IMR-90 (cell line): Measurements from ENCODE around the gene HPSE2. TPM values are rescaled to one million over a fixed set of nuclear protein-coding genes. Genes with fewer than 3 reads are reported as not detected.

Experiments used
- ATAC-seq: fragments of 200-7000 bp; cut with Tn5 transposase; 2 replicates; pipeline ENCODE4 v1.9.1; 2020; ENCODE audit warnings: low read depth, mild to moderate bottlenecking, moderate library complexity
- BruUV-seq: library from RNA; stranded (reverse); fragments of 400-500 nt; replicated peaks from 2 replicates; lab custom pipeline; 2021; lab: Mats Ljungman, UMichigan
- CTCF ChIA-PET: fragments of 300-600 bp; formaldehyde crosslinking; extraction: SDS; loops from one replicate; lab custom pipeline; 2021; ENCODE audit warnings: antibody characterized with exemption; lab: Yijun Ruan, JAX
- POLR2A ChIA-PET: fragments of 300-600 bp; sonication (Branson Sonifier 250); formaldehyde crosslinking; loops from one replicate; lab custom pipeline; 2022; ENCODE audit warnings: antibody characterized with exemption; ENCODE audit not compliant: unreplicated experiment; lab: Charles Lee
- DNase-seq: peaks from one replicate; pipeline ENCODE4 v3.0.0; 2013
- H2AFZ ChIP-seq: replicated peaks from 2 replicates; pipeline ENCODE3; 2013; ENCODE audit warnings: low read length, mild to moderate bottlenecking; ENCODE audit not compliant: poor library complexity
- H2AK5ac ChIP-seq: 2 replicates; pipeline ENCODE4 v1.6.1; 2013; ENCODE audit warnings: low read depth, low read length, inconsistent platforms
- H2AK9ac ChIP-seq: replicated peaks from 2 replicates; pipeline ENCODE3; 2013; ENCODE audit warnings: mild to moderate bottlenecking, low read depth, low read length, moderate library complexity; ENCODE audit not compliant: poor library complexity
- H2BK120ac ChIP-seq: 2 replicates; pipeline ENCODE4 v1.6.1; 2013; ENCODE audit warnings: low read depth, low read length, inconsistent platforms
- H2BK15ac ChIP-seq: 3 replicates; pipeline ENCODE4 v1.6.1; 2013; ENCODE audit warnings: low read depth, low read length, inconsistent platforms
- H2BK20ac ChIP-seq: 2 replicates; pipeline ENCODE4 v1.6.1; 2013; ENCODE audit warnings: low read depth, mild to moderate bottlenecking, inconsistent platforms, low read length, moderate library complexity
- H2BK5ac ChIP-seq: 2 replicates; pipeline ENCODE4 v1.6.1; 2013; ENCODE audit warnings: mild to moderate bottlenecking, low read depth, low read length, inconsistent platforms; ENCODE audit not compliant: poor library complexity, severe bottlenecking
- H3K14ac ChIP-seq: replicated peaks from 2 replicates; pipeline ENCODE4 v1.6.1; 2013; ENCODE audit warnings: low read depth, low read length, inconsistent platforms
- H3K18ac ChIP-seq: 2 replicates; pipeline ENCODE4 v1.6.1; 2013; ENCODE audit warnings: low read depth, low read length, control low read depth
- H3K23ac ChIP-seq: 2 replicates; pipeline ENCODE4 v1.6.1; 2013; ENCODE audit warnings: low read depth, low read length, inconsistent platforms
- H3K27ac ChIP-seq: 2 replicates; pipeline ENCODE4 v1.5.1; 2013; ENCODE audit warnings: mild to moderate bottlenecking, control low read depth, low read length; ENCODE audit not compliant: insufficient read depth
- H3K27me3 ChIP-seq: 2 replicates; pipeline ENCODE4 v1.6.1; 2013; ENCODE audit warnings: low read length; ENCODE audit not compliant: control insufficient read depth, insufficient read depth
- H3K36me3 ChIP-seq: 2 replicates; pipeline ENCODE4 v1.6.1; 2013; ENCODE audit warnings: low read length, mixed read lengths; ENCODE audit not compliant: control insufficient read depth, insufficient read depth
- H3K4ac ChIP-seq: 2 replicates; pipeline ENCODE4 v1.6.1; 2013; ENCODE audit warnings: low read depth, low read length, inconsistent platforms
- H3K4me1 ChIP-seq: 2 replicates; pipeline ENCODE4 v1.6.1; 2013; ENCODE audit warnings: low read length, mixed read lengths; ENCODE audit not compliant: control insufficient read depth, insufficient read depth
- H3K4me2 ChIP-seq: 2 replicates; pipeline ENCODE4 v1.6.1; 2013; ENCODE audit warnings: low read depth, mild to moderate bottlenecking, control low read depth, low read length, moderate library complexity
- H3K4me3 ChIP-seq: 2 replicates; pipeline ENCODE4 v1.5.1; 2013; ENCODE audit warnings: low read depth, mild to moderate bottlenecking, control low read depth, low read length, moderate library complexity; ENCODE audit not compliant: insufficient read depth
- H3K56ac ChIP-seq: 2 replicates; pipeline ENCODE4 v1.6.1; 2013; ENCODE audit warnings: low read length, inconsistent platforms; ENCODE audit not compliant: insufficient read depth; ENCODE audit errors: extremely low read depth
- H3K79me1 ChIP-seq, 2 experiments: 2 replicates each; pipeline ENCODE4 v1.6.1; 2013; ENCODE audit warnings: low read length in 2 of 2, inconsistent platforms in 1 of 2, low read depth in 1 of 2
- H3K9ac ChIP-seq: 2 replicates; pipeline ENCODE4 v1.6.1; 2013; ENCODE audit warnings: low read depth, low read length, control low read depth
- H3K9me1 ChIP-seq: 2 replicates; pipeline ENCODE4 v1.6.1; 2013; ENCODE audit warnings: low read length, inconsistent platforms; ENCODE audit not compliant: insufficient read depth
- H3K9me3 ChIP-seq: 2 replicates; pipeline ENCODE4 v1.6.1; 2013; ENCODE audit warnings: low read length; ENCODE audit not compliant: control insufficient read depth, insufficient read depth
- H4K20me1 ChIP-seq: 2 replicates; pipeline ENCODE4 v1.6.1; 2013; ENCODE audit warnings: low read length, inconsistent platforms; ENCODE audit not compliant: insufficient read depth
- H4K5ac ChIP-seq: 2 replicates; pipeline ENCODE4 v1.6.1; 2013; ENCODE audit warnings: mild to moderate bottlenecking, low read depth, low read length, control low read depth
- H4K8ac ChIP-seq, 2 experiments: 2 replicates each; pipeline ENCODE4 v1.6.1; 2013; ENCODE audit warnings: low read depth in 2 of 2, low read length in 2 of 2, control low read depth in 1 of 2, inconsistent platforms in 1 of 2
- H4K91ac ChIP-seq: 2 replicates; pipeline ENCODE4 v1.6.1; 2013; ENCODE audit warnings: low read depth, low read length, inconsistent platforms; ENCODE audit not compliant: insufficient read depth
- CHD1 ChIP-seq: IDR thresholded peaks from 2 replicates; pipeline ENCODE4 v1.6.1; 2012; ENCODE audit warnings: low read depth, low read length, improper control_type of control experiment
- SMC3 ChIP-seq: fragments of 150-350 bp; IDR thresholded peaks from 2 replicates; pipeline ENCODE4 v1.6.1; 2016; ENCODE audit warnings: low read depth, mild to moderate bottlenecking, antibody characterized with exemption, low read length, moderate library complexity
- USF2 ChIP-seq: fragments of 150-350 bp; IDR thresholded peaks from 2 replicates; pipeline ENCODE4 v1.6.1; 2017; ENCODE audit warnings: mild to moderate bottlenecking, antibody characterized with exemption, low read length, low read depth
- WGBS, 2 experiments: methylation state at CpG; one replicate each; pipeline versions ENCODE4 v1.1.5 to v1.1.7; 2013; ENCODE audit warnings: missing lambda C conversion rate in 2 of 2; ENCODE audit not compliant: insufficient read length in 1 of 2; ENCODE audit errors: extremely low coverage in 2 of 2; 5-methylcytosine and 5-hydroxymethylcytosine counted together
- dilution Hi-C: fragments of 300-500 bp; cut with HindIII; formaldehyde crosslinking; loops from one replicate; pipeline ENCODE4 v1.14.3; 2018; ENCODE audit warnings: low sequenced_read_pairs; ENCODE audit not compliant: unreplicated experiment
- in situ Hi-C: fragments of 300-500 bp; cut with MboI; formaldehyde crosslinking; loops from 3 replicates; pipeline ENCODE4 v1.14.3; 2019; ENCODE audit warnings: low sequenced_read_pairs, inconsistent platforms, mixed read lengths
- intact Hi-C: fragments of 100-400 bp; cut with micrococcal nuclease; formaldehyde crosslinking; loops from 2 replicates; pipeline ENCODE4 v1.10.0; 2022
- polyA plus RNA-seq, 3 experiments: library from polyadenylated mRNA; depleted of rRNA; stranded (reverse); fragments of >200 nt; gene quantifications; 2 replicates each; pipeline ENCODE4 v1.2.3, GENCODE V29; 2012; ENCODE audit warnings: low replicate concordance in 1 of 3
- total RNA-seq: library from RNA; depleted of rRNA; stranded (reverse); fragments of >200 nt; gene quantifications from 2 replicates; pipeline ENCODE4 v1.2.3, GENCODE V29; 2012

HPSE2 gene
- total and polyA plus RNA-seq, 2 of the 4 experiments (the other 2 are of a cell fraction): not detected

- Histone ChIP-seq H3K4me1 (no peaks in the 10 kb centered on the region), H4K91ac (no peak overlapping the region), H2BK20ac (no peak overlapping the region), H3K36me3 (no peaks in the 10 kb centered on the region), H2BK15ac (no peak overlapping the region), H4K8ac (no peak overlapping the region), H2BK120ac (no peak overlapping the region), H2AFZ (no peak overlapping the region), H3K27me3 (no peaks in the 10 kb centered on the region), H2AK9ac (no peak overlapping the region), H3K23ac (no peak overlapping the region), H3K4me3 (no peak overlapping the region), H2BK5ac (no peak overlapping the region), H4K20me1 (no peaks in the 10 kb centered on the region), H3K9me1 (no peaks in the 10 kb centered on the region), H3K56ac (no peak overlapping the region), H3K9me3 (no peaks in the 10 kb centered on the region), H3K27ac (no peak overlapping the region), H3K9ac (no peak overlapping the region), H2AK5ac (no peak overlapping the region), H3K4ac (no peak overlapping the region), H3K14ac (no peak overlapping the region), H3K4me2 (no peak overlapping the region), H3K18ac (no peak overlapping the region), H3K79me1 (no peaks in the 10 kb centered on the region), H4K5ac (no peak overlapping the region)
- dilution Hi-C loops: no loop called here
- DNase-seq (no peak), ATAC-seq (no peak)
- ChIA-PET POLR2A (no interaction called here), CTCF (no interaction called here)
- in situ Hi-C loops: no loop called here
- 60% methylated on average over 1 of the region's 1 CpG; no CpG with 5 or more reads in 1 of the 2 experiments for WGBS, 2 experiments
- intact Hi-C loops: no loop called here
- no peak for TF ChIP-seq CHD1
- no peak for TF ChIP-seq USF2
- TF ChIP-seq SMC3: no peak
- BruUV-seq: no TSS peak
These were observed 622.2 kb downstream of the HPSE2 start for GRCh38 chr10:98613446-98613845.
